ENCODE data around the gene COX6B1. TPM values are rescaled to one million over a fixed set of nuclear protein-coding genes. Genes with fewer than 3 reads are reported as not detected.

Gene COX6B1
- total RNA-seq, 1 experiment from 2014 or later = 496 TPM

GRCh38 chr19:35636651-35637050 lies 11.5 kb upstream of the COX6B1 start:
- H3K9ac ChIP-seq (ENCODE audit: low read length) = no peak overlapping the region
- H3K9me3 ChIP-seq (ENCODE audit: control insufficient read depth in 1 of 2, insufficient read depth in 1 of 2, low read depth in 1 of 2, low read length in 2 of 2) = no peaks in the 10 kb centered on the region
- ATAC-seq (no peak), DNase-seq (ENCODE audit: low read depth, low spot score) (no peak)
- H3K4me3 ChIP-seq (replicated peaks in 1 of 2; ENCODE audit: low read depth in 1 of 2, low read length in 2 of 2) = no peak overlapping the region
- H3K27me3 ChIP-seq (ENCODE audit: insufficient read depth, low read length) = no peaks in the 10 kb centered on the region
- H3K9me2 ChIP-seq (ENCODE audit: insufficient read depth) = no peaks in the 10 kb centered on the region
- TF ChIP-seq, protein P1, sequence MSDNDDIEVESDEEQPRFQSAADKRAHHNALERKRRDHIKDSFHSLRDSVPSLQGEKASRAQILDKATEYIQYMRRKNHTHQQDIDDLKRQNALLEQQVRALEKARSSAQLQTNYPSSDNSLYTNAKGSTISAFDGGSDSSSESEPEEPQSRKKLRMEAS (IDR thresholded peaks at IDR 0.05) = no peak
- TF ChIP-seq EZH2 (IDR thresholded peaks at IDR 0.05) (no peak), YY1 (IDR thresholded peaks at IDR 0.05; ENCODE audit: extremely low read depth, insufficient replicate concordance, low read depth, low read length) (no peak), CEBPB (IDR thresholded peaks at IDR 0.05; ENCODE audit: low read depth) (no peak), SP1 (IDR thresholded peaks at IDR 0.05; ENCODE audit: low read depth) (no peak), POLR2AphosphoS5 (IDR thresholded peaks at IDR 0.05; ENCODE audit: low read depth, low read length) (no peak), EZH2phosphoT487 (IDR thresholded peaks at IDR 0.05; ENCODE audit: borderline replicate concordance) (no peak), FOSL1 (IDR thresholded peaks at IDR 0.05; ENCODE audit: low read depth) (no peak), JUND (IDR thresholded peaks at IDR 0.05) (no peak), SRF (IDR thresholded peaks at IDR 0.05; ENCODE audit: low read depth) (no peak), ZNF274 (IDR thresholded peaks at IDR 0.05; ENCODE audit: low read depth, low read length) (no peak), SIN3A (IDR thresholded peaks at IDR 0.05; ENCODE audit: low read depth) (no peak)
- TF ChIP-seq, protein P2, sequence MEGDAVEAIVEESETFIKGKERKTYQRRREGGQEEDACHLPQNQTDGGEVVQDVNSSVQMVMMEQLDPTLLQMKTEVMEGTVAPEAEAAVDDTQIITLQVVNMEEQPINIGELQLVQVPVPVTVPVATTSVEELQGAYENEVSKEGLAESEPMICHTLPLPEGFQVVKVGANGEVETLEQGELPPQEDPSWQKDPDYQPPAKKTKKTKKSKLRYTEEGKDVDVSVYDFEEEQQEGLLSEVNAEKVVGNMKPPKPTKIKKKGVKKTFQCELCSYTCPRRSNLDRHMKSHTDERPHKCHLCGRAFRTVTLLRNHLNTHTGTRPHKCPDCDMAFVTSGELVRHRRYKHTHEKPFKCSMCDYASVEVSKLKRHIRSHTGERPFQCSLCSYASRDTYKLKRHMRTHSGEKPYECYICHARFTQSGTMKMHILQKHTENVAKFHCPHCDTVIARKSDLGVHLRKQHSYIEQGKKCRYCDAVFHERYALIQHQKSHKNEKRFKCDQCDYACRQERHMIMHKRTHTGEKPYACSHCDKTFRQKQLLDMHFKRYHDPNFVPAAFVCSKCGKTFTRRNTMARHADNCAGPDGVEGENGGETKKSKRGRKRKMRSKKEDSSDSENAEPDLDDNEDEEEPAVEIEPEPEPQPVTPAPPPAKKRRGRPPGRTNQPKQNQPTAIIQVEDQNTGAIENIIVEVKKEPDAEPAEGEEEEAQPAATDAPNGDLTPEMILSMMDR (IDR thresholded peaks at IDR 0.05 in 2 of 3, conservative IDR thresholded peaks at IDR 0.05 in 1 of 3; ENCODE audit: borderline replicate concordance in 1 of 3, insufficient read depth in 1 of 3, low read depth in 2 of 3, low read length in 2 of 3) = no peak
- TF ChIP-seq, protein P3, sequence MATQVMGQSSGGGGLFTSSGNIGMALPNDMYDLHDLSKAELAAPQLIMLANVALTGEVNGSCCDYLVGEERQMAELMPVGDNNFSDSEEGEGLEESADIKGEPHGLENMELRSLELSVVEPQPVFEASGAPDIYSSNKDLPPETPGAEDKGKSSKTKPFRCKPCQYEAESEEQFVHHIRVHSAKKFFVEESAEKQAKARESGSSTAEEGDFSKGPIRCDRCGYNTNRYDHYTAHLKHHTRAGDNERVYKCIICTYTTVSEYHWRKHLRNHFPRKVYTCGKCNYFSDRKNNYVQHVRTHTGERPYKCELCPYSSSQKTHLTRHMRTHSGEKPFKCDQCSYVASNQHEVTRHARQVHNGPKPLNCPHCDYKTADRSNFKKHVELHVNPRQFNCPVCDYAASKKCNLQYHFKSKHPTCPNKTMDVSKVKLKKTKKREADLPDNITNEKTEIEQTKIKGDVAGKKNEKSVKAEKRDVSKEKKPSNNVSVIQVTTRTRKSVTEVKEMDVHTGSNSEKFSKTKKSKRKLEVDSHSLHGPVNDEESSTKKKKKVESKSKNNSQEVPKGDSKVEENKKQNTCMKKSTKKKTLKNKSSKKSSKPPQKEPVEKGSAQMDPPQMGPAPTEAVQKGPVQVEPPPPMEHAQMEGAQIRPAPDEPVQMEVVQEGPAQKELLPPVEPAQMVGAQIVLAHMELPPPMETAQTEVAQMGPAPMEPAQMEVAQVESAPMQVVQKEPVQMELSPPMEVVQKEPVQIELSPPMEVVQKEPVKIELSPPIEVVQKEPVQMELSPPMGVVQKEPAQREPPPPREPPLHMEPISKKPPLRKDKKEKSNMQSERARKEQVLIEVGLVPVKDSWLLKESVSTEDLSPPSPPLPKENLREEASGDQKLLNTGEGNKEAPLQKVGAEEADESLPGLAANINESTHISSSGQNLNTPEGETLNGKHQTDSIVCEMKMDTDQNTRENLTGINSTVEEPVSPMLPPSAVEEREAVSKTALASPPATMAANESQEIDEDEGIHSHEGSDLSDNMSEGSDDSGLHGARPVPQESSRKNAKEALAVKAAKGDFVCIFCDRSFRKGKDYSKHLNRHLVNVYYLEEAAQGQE (IDR thresholded peaks at IDR 0.05; ENCODE audit: low read depth) = no peak
- H3K27ac ChIP-seq (ENCODE audit: low read depth, low read length) = no peak overlapping the region
- no peaks in the 10 kb centered on the region for H4K20me1 ChIP-seq (ENCODE audit: insufficient read depth)
- ChIA-PET POLR2A (no interaction called here), RAD21 (ENCODE audit: low non-redundant PET in 1 of 2, low total read pairs in 2 of 2, uncharacterized antibody in 2 of 2, unreplicated experiment in 2 of 2) (no interaction called here), CTCF (no interaction called here)
- H3K79me2 ChIP-seq (ENCODE audit: insufficient read depth, low read length) = no peaks in the 10 kb centered on the region
- no peak overlapping the region for H2AFZ ChIP-seq (ENCODE audit: low read depth, low read length, poor library complexity, severe bottlenecking)
- H3K4me1 ChIP-seq (ENCODE audit: control insufficient read depth in 1 of 2, insufficient read depth in 2 of 2, low read length in 2 of 2) = 0 out of 4 replicates have a peak, but pooled peaks cover 0 to 4% of the 10 kb centered on the region in 2 experiments
- H3K36me3 ChIP-seq (ENCODE audit: control insufficient read depth in 1 of 2, insufficient read depth in 2 of 2, low read length in 2 of 2) = peaks cover 21 to 30% of the 10 kb centered on the region in 2 experiments; a peak in 3 of 4 replicates
- BruUV-seq (replicated peaks) = no TSS peak
- H3K4me2 ChIP-seq (ENCODE audit: low read length) = no peak overlapping the region
- intact Hi-C loops (cut with micrococcal nuclease) = no loop called here

Measured in HCT116 (cell line).